Stimulated activated CD4-positive, alpha-beta T cell treated with anti-CD3 and anti-CD28 coated beads, Interleukin-2, amount 100 ng/mL, for 4 hours (primary cell): ENCODE data around the gene RABGEF1.
"Not testable (repeated sequence)": the region's sequence is repeated elsewhere in the genome, so short reads cannot be mapped to it uniquely, and the experiment has no call there.

Source experiments
- DNase-seq: peaks from one replicate; pipeline ENCODE4 v3.0.0-alpha.2; 2020; ENCODE audit warnings: low read depth

Gene RABGEF1

DNA sequence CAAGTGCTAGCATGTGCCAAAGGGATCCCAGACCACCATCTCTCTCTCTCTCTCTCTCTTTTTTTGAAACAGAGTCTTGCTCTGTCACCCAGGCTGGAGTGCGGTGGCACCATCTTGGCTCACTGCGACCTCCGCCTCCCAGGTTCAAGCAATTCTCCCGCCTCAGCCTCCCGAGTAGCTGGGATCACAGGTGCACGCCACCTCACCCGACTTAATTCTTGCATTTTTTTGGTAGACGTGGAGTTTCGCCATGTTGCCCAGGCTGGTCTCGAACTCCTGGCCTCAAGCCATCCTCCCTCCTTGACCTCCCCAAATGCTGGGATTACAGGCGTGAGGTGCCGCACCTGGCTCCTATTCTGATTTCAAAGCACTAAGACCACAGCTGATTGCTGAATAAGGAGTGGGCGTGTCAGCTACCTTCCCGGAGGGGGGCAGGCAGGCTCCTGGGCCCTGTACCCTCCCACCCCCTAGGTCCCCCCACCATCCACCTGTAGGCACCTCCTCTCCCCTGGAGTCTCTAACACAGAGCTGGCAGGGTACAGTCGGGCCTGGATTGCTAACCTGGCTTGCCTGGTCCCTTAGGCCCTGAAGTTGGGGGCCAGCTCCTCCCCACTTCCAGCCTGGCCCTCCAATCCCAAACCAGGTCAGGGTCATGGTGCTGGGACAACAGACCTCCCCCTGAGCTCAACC, 74.8 kb downstream of the RABGEF1 start:
- DNase-seq = not testable (repeated sequence)

- no peak for DNase-seq
These were observed 75.4 kb downstream of the RABGEF1 start for GRCh38 chr7:66815951-66816350.

DNA sequence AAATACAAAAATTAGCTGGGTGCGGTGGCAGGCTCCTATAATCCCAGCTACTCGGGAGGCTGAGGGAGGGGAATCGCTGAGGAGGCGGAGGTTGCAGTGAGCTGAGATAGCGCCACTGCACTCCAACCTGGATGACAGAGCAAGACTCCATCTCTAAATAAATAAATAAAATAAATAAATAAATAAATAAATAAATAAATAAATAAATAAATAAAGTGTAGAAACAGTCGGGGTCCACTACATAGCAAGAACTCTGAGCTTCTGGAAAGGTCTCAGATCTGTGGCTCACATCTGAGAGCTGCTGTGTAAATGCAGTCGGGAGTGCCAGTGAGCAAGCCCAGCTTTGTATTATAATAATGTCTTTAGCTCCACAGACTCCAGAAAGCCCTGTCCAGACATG, 76.1 kb downstream of the RABGEF1 start:
- DNase-seq = not testable (repeated sequence)

- DNase-seq = not testable (repeated sequence)
These were observed 76.8 kb downstream of the RABGEF1 start for GRCh38 chr7:66817208-66817795.

GRCh38 chr7:66817956-66818355, 77.4 kb downstream of the RABGEF1 start:
- DNase-seq = not testable (repeated sequence)

- no peak for DNase-seq
These were observed 83.5 kb downstream of the RABGEF1 start for GRCh38 chr7:66824041-66824440.

GRCh38 chr7:66825538-66825937, 85.0 kb downstream of the RABGEF1 start:
- DNase-seq = not testable (repeated sequence)

DNA sequence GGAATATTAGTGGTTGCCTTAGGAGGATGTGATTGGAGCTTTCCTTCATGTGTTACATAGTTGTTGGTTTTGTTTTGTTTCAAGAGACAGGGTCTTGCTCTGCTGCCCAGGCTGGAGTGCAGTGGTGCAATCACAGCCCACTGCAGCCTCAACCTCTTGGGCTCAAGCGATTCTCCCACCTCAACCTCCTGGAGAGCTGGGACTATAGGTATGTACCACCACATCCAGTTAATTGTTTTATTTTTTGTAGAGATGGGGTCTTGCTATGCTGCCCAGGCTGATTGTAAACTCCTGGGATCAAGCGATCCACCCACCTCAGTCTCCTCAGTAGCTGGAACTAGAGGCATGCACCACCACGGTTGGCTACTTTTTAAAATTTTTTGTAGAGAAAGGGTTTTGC, 86.1 kb downstream of the RABGEF1 start:
- DNase-seq = no peak

GRCh38 chr7:66830976-66831375, 90.4 kb downstream of the RABGEF1 start:
- DNase-seq = not testable (repeated sequence)

GRCh38 chr7:66832531-66833351, 92.2 kb downstream of the RABGEF1 start:
- DNase-seq = no peak

- DNase-seq = no peak
These were observed 96.5 kb downstream of the RABGEF1 start for GRCh38 chr7:66837007-66837406.

- no peak for DNase-seq
These were observed 97.1 kb downstream of the RABGEF1 start for GRCh38 chr7:66837661-66838060.

DNA sequence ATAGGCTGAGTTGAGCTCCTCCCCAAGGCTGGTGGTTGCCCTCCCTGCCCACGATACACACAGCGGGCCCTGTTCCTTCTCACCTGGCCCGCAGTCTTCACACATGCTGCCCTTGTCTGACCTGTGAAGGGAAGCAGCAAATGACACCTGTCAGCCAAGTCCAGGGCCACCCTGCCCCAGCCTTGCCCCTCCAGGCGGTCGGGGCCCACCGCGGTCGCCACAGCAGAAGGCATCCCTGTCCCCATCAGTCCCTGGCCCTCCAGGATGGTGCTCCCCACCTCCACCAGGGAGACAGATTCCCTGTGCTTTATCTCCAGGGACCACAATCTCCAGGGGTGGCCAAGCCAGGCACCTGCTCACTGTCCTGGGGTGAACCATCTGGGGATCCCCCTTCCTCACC, 99.3 kb downstream of the RABGEF1 start:
- no peak for DNase-seq

GRCh38 chr7:66840316-66840715, 99.8 kb downstream of the RABGEF1 start:
- no peak for DNase-seq

DNA sequence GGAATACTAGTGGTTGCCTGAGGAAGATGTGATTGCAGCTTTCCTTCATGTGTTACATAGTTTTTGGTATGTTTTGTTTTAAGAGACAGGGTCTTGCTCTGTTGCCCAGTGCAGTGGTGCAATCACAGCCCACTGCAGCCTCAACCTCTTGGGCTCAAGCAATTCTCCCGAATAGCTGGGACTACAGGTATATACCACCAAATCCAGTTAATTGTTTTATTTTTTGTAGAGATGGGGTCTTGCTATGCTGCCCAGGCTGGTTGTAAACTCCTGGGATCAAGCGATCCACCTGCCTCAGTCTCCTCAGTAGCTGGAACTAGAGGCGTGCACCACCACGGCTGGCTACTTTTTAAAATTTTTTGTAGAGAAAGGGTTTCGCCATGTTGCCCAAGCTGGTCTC, 101.4 kb downstream of the RABGEF1 start:
- no peak for DNase-seq

- not testable (repeated sequence) for DNase-seq
These were observed 103.0 kb downstream of the RABGEF1 start for GRCh38 chr7:66843492-66843891.

- DNase-seq = peak; percentile 99
These were observed 104.2 kb downstream of the RABGEF1 start for GRCh38 chr7:66844552-66845378.

GRCh38 chr7:66845379-66846095, 105.0 kb downstream of the RABGEF1 start:
- no peak for DNase-seq

GRCh38 chr7:66846096-66846445, 105.5 kb downstream of the RABGEF1 start:
- DNase-seq = not testable (repeated sequence)

DNA sequence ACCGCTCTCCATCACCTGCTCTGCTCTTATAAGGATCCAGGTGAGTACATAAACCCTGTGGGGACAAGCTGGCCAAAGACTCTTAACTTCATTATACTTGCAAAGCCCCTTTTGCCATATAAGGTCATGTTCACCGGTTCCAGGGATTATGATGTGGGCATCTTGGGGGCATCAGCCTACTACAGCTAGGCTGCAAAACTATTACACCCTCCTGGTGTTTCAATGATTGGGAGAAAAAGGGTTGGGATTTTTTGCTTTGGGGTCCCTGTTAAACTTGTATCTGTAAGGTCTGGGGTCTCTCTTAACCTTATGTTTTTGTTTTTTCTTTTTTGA, 107.0 kb downstream of the RABGEF1 start:
- DNase-seq = not testable (repeated sequence)
